Measurements from ENCODE around the gene LARP7.

- TF ChIP-seq CTCF (IDR thresholded peaks at IDR 0.05) (no peak), POLR2A (IDR thresholded peaks at IDR 0.05) (no peak)
These were observed 47.7 kb upstream of the LARP7 start for GRCh38 chr4:112589206-112589605.

Measured in thyroid gland (tissue), 4 donors.